GM12872 (cell line): ENCODE measurements around the gene NCOA3.

ENCODE experiments used
- TF ChIP-seq, protein P1 (sequence below): IDR thresholded peaks from 3 replicates; pipeline ENCODE4 v1.5.1; 2011; ENCODE audit warnings: low read depth, mild to moderate bottlenecking, low read length, moderate library complexity; ENCODE audit not compliant: insufficient read depth

NCOA3 gene

GRCh38 chr20:47509685-47510084 is 8.0 kb downstream of the NCOA3 start:
- TF ChIP-seq, protein P1, sequence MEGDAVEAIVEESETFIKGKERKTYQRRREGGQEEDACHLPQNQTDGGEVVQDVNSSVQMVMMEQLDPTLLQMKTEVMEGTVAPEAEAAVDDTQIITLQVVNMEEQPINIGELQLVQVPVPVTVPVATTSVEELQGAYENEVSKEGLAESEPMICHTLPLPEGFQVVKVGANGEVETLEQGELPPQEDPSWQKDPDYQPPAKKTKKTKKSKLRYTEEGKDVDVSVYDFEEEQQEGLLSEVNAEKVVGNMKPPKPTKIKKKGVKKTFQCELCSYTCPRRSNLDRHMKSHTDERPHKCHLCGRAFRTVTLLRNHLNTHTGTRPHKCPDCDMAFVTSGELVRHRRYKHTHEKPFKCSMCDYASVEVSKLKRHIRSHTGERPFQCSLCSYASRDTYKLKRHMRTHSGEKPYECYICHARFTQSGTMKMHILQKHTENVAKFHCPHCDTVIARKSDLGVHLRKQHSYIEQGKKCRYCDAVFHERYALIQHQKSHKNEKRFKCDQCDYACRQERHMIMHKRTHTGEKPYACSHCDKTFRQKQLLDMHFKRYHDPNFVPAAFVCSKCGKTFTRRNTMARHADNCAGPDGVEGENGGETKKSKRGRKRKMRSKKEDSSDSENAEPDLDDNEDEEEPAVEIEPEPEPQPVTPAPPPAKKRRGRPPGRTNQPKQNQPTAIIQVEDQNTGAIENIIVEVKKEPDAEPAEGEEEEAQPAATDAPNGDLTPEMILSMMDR: no peak

DNA sequence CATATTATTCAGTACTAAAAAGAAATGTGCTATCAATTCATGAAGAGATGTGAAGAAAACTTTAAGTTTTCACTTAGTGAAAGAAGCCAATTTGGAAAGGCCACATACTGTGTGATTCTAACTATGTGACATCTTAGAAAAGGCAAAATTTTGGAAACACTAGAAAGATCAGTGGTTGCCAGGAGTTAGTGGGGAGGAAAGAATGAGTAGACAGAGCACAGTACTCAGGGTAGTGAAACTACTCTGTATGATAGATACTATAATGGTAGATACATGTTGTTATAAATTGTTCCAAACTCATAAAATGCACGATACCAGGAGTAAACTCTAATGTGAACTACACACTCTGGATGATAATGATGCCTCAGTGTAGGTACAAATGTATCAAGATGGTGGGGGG is 14.2 kb downstream of the NCOA3 start:
- TF ChIP-seq, protein P1: no peak

- TF ChIP-seq, protein P1: 0 out of 3 replicates have a peak, but pooled peaks have one; percentile 15
Measured at GRCh38 chr20:47521059-47521808, 19.5 kb downstream of the NCOA3 start.

GRCh38 chr20:47524015-47524784 is 22.5 kb downstream of the NCOA3 start:
- TF ChIP-seq, protein P1: no peak

- TF ChIP-seq, protein P1: no peak
Measured at GRCh38 chr20:47527004-47527800, 25.5 kb downstream of the NCOA3 start.

GRCh38 chr20:47529840-47530239 is 28.2 kb downstream of the NCOA3 start:
- TF ChIP-seq, protein P1: no peak

GRCh38 chr20:47531458-47531857 is 29.8 kb downstream of the NCOA3 start:
- TF ChIP-seq, protein P1: no peak
